GM04503 (cell line): ENCODE data around the gene PDE9A.

Experiments used
- DNase-seq: peaks from one replicate; pipeline ENCODE4 v3.0.0-alpha.2; 2012; ENCODE audit warnings: low read depth

The PDE9A gene

DNA sequence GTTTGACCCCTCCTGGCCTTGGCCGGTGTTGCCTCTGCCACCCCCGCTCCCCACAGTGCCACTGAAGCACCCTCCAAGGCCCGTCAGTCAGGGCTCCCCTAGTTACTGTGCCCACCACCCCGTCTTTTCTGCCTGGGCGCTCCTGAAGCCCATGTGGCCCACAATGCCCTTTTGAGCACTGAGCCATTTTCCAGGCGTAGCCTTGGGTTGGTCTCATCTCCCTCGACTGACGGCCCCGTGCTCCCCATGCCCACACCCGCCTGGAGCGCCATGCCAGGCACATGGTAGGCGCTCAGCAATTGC lies 118.0 kb downstream of the PDE9A start:
- DNase-seq: no peak

DNA sequence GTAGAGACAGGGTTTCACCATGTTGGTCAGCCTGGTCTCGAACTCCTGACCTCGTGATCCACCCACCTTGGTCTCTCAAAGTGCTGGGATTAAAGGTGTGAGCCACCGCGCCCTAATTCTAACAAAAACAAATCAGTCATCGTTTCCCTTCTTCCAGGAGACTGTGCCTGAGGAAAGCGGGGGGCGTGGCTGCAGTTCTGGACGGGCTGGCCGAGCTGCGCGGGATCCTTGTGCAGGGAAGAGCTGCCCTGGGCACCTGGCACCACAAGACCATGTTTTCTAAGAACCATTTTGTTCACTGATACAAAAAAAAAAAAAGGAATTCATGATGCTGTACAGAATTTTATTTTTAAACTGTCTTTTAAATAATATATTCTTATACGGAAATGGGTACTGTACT lies 121.7 kb downstream of the PDE9A start:
- no peak for DNase-seq

DNA sequence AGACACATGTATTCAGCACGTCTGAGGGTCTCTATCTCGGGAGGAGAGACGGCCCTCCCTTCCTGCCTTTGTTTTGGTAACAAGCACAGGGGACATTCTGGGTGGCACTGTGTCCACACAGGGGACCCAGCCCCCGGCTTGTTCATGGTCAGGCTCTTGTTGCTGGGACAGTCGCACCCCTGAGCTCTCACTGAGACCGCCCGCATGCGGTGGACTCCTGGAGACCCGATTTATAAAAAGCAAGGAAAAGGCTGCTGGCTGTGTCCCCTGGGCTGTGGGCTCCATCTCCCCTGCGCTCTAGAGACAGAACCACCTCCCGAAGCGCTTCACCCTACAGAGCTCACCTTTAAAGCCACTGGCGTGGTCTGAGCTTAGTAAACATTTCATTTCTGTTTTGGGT lies 122.5 kb downstream of the PDE9A start:
- DNase-seq: no peak

DNA sequence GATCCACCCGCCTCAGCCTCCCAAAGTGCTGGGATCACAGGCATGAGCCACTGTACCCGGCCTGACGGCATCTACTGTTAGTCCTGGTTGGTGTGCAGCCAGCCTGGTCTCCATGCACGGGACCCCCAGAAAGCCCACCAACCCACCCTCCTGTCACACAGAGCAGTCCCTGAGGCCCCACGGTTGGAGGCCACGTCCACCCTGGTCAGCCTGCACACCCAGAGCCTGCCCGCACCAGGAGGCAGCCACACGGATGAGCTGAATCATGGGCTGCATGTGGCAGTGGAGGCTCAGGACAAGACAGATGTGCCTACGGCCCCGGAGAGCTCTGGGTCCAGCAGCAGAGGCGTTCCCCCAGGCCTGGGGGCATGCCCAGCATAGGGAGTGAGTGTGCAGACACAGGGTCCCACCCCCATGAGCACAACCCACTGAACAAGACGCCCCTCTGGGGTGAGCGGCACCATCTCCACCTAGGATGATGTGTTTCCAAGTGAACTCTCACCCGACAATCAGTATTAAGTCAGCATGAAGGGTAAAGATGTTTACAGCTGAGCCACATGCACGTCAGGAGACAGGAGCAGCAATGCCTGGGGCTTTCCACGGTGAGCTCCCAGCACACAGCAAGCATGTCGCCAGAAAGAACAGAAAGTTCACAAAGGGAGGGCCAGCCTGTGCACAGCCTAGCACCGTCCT lies 123.8 kb downstream of the PDE9A start:
- no peak for DNase-seq

DNA sequence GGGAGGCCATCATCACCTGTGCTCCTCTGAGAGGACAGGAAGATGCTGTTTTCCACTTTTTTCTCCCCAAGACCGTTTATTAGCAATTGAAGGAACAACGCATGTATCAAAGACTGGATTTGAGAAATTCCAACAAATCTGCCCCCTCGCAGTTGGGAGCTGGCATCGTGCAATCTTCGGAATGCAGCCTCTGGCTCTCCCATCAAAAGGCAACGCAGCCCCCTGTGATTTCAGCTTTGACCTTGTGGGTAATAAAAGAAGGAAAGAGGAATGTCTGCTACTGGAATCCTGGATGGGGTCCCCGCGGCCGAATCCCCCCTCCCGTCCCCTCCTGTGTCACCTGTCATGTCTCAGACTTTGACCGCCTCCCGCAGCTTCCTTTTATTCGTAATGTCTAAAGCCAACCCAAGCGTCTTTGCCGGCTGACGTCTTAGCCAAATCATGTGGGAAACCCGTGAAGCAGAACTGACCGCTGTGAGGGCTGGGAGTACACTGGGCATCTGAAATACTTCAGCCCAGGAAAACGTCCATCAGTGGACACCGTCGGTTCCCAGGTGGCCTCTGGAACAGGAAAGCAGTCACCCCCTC lies 124.4 kb downstream of the PDE9A start:
- no peak for DNase-seq

DNA sequence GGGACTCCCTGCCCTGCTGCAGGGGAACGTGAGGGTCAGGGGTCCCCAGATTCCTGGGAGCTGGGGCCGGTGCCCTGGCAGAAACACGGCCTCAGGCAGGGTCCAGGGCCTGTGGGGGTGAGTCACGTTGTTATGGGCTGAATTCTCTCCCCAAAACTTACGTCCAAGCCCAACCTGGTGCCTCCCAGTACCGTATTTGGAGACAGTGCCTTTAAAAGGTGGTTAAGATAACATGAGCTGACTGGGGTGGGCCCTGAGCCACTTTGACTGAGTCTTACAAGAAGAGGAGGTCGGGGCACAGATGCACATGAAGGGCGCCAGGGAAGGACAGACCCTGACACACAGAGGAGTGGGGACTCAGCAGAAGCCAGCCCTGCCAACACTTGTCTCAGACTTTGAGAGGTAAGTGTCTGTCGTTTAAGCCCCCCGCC lies 126.0 kb downstream of the PDE9A start:
- no peak for DNase-seq

DNA sequence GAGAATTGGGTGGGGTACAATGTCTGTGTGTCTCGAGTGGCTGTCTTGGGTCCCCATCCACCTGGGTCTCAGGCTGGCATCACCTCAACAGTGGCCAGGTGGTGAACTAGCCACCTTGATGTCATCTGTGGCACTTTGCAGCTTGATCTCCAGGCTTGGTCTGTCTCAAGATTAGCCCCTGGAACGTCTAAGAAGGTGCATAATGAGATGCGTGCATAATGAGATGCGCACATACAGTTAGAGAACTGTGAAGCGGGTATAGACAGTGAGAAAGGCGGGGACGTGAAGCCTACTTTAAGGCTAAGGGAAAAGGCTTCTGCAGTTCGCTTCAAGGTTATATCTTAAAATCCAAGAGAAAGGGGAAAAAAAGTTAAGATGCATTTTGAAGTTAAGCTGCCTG lies 127.2 kb downstream of the PDE9A start:
- no peak for DNase-seq

DNA sequence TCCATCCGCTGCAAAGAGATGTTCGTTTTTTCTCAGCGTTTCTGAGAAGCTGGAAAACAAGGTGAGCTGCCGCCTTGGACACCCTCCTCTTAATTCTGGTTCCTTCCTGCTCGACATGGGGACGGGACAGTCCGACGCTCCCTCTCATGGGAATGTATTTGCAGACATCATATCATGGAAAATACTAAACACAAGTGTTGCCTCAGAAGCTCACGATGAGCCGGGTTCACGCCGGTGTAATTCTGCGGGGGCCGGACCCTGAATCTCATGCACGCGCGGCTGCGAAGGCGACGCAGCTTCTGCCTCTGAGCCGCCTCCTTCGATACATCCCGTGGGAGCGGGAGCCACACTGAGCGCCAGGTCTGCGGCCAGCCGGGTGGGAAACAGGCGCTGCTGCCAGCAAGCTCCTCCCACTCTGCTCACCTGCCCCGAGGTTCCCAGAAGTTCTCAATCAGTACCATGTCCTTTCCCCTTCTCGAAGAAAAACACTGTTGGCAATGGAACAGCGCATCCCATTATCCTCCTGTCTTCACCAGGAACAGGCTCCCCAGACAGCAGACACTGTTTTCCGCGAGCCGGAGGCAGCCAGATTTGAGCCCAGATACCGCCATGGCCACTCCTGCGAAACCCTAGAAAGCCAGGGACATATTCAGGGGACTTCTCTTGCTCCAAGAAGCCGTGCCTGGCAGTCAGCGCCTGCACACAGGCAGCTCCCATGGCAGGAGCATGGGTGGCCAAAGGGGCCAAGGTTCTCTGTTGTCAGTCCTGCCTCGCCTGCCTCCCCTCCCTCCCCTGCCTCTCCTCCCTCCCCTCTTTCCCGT lies 127.9 kb downstream of the PDE9A start:
- DNase-seq: no peak

DNA sequence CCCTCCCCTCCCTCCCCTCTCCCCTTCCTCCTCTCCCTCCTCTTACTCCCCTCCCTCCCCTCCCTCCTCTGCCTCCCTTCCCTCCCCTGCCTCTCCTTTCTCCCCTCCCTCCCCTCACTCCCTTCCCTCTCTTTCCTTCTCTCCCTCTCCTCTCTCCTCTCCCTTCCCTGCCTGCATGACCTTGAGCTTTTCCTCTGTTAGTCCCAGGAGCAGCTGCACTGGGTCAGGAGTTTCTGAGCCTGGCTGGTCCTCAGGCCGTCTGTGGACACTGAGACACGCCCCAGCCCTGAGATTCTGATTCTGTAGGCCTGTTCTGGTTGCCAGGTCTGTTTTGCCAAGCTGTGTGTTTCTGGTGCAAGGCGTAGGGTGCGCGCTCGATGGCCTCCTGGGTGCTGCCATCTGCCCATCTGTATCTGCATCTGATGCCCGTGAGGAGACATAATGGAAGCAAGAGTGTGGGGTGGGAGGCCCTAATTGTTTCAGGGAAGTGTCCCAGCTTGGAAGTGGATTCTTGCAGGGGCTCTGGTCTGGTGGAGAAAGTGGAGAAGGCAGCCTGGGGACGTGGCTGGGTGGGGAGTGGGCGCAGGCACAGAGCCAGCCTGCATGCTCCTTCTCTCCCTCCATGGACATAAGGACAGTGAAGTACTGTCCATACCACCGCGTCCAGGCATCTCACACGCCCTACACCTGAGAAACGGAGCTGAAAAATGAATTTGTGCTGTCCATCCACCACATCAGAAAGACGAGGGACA lies 128.7 kb downstream of the PDE9A start:
- no peak for DNase-seq

DNA sequence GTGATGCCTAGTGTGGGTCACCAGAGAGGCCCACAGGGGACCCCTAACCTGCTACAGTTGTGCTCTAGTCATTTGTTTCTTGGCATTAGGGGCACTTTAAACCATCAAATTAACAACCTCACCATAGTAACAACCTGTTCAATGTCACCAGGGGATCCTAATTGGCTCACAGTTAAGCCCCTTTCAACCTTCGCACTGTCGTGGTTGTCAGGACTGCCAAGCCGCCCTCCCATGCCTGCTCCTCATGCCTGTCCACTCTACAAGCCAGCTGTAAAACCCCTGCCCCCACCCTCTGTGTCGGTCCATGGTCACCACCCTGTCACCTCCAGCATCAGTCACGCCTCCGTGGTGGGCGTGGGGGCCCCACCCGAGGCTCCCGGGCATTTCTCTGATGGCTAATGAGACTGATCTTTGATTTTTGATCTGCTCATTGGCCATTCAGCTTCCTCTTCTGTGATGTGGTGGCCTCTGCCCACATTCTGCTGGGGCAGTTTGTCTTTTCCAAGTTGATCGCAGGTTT lies 129.4 kb downstream of the PDE9A start:
- no peak for DNase-seq

DNA sequence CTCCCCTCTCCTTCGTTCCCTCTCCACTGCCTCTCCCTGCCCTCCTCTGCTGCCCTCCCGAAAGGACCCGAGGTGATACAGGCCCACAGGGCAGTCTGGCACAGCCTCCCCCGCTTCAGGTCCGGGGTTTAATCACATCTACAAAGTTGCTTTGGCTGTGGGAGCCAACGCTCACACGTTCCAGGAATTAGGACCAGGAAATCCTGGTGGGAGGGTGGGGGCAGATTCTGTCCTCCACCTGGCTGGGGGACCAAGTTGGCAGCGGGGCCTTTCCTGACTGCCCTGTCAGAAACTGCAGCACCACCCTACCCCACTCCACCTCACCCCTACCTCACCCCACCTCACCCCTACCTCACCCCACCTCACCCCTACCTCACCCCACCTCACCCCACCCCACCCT lies 130.9 kb downstream of the PDE9A start:
- no peak for DNase-seq

DNA sequence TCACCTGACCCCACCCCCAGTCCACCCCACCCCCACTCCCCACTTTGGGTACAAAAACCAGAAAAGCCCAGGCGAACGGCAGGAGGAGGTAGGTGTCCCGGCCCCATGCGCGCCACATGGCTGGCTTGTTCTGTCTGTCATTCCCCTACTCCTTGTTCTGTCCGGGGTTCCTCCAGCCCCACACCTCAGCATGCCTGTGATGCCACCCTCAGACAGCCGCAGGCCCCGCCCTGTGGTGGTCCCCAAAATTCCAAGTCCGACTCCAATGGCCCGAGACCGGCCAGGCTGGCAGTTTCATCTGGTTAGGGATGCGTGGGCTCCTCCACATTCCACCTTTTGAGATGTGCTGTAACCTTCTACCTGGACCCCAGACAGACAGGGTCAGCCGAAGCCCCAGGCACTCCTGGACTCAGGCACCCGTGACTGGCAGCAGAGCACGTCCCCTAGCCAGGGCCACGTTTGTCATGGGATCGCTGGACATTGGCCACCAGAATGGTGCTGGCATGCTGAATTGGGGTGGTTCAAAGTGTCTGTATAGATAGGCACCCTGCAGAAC lies 131.6 kb downstream of the PDE9A start:
- DNase-seq: no peak

DNA sequence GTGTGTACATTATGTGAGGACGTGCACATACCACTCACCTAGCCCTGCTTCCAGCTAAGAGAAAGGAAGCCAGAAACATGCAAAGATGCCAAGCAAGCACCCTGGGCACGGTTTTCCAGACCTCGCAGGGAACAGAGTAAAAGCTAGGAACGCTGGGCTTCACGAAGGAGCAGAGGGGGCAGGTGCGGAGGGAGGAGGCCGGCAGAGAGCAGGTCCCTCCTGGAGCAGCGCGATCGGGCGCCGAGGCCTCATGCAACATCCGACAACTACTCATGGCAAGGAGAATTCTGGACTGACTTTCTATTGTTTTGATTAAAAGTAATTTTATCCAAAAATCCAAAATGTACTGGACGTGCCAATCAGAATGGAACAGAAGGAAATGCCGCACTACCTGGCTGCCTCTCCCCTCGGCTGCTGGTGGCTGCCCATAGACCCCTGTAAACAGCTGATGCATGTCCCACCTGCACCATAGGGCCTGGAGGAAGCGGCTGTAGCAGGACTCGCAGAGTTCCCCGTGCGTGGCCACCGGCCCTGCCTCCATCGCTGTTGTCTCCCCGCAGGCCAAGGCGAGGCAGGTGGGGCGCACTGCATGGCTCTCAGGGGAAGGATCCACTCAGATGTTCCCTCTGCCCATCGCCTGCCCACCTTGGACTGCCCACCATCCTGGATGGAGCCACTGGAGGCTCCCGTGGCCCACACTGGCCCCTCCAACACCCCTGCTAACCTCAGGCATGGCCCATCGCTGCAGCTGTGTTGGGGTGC lies 132.4 kb downstream of the PDE9A start:
- no peak for DNase-seq

DNA sequence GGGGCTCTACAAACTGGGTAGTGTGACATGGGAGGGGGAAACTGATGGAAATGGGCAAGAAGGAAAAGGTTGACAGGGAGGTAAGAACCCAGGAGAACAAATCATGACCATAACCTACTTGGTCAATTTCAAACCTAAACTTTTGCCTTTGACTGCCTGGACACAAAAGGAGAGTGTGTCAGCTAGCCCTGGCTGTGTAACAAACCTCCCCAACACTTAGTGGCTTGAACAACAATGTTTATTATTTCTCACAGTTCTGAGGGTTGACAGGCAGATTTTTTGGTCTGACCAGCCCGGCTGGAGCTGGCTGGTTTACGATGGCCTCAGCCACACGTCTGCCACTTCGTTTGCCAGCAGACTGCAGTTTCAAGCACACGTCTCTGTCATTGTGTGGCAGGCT lies 133.5 kb downstream of the PDE9A start:
- no peak for DNase-seq

DNA sequence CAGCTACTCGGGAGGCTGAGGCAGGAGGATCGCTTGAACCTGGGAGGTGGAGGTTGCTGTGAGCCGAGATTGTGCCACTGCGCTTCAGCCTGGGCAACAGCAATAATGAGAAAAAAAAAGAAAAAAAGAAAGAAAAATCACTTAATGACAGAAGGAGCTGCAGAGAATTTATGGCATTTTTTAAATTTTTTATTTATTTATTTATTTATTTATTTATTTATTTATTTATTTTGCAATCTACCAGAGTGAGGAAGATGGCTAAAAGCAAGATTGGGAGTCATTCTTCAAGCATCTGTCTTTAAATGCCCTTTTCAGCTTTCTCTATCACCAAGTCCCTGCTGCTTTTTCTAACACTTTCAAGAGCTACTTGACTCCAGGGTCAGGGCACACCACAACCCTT lies 134.2 kb downstream of the PDE9A start:
- DNase-seq: no peak

DNA sequence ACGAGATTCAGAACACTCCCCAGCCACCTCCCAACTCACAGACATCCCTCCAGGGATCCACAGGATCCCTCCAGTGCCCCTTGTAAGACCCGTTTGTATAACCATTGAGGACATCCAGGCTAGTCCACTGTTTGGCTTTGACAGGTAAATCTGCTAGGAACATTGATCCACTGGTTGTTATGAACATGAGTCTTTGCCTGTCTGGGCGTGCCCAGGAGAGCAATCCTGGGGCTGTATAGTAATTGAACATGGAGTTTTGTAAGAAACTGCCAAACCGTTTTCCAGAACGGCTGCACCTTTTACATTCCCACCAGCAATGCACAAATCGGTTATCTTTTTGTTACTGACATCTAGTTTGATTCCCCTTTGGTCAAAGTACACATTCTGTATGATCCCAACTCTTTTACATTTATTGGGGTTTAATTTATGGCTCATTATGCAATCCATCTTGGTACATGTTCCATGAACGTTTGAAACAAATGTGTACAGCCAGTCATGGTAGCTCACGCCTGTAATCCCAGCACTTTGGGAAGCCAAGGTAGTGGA lies 137.2 kb downstream of the PDE9A start:
- no peak for DNase-seq

DNA sequence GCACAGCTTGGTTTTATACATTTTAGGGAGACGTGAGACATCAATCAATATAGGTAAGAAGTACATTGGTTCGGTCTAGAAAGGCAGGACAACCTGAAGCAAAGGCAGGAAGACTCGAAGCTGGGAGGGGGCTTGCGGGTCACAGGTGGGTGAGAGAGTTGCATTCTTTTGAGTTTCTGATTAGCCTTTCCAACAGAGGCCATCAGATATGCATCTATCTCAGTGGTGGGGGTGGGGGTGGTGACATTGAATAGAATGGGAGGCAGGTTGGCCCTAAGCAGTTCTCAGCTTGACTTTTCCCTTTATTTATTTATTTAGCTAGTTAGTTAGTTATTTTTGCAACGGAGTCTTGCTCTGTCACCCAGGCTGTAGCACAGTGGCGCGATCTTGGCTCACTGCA lies 140.4 kb downstream of the PDE9A start:
- no peak for DNase-seq

DNA sequence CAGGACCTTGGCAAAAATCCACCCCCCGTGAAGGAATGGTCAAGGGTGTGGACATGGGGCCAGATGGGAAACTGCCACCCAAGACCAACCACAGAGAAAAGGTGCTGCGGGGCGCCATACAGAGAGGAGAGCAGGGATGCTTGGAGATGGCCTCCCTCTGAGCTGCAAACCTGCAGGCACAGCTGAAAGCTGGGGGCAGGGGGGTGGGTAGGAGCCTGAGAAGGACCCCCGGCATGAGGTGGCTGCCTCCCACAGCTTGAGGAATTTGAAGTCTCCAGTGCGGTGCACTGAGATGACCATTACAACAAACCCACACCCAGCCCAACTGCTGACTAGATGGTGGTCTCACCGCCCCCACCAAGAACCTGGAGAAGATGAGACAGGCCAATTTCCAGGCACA lies 141.1 kb downstream of the PDE9A start:
- DNase-seq: no peak

DNA sequence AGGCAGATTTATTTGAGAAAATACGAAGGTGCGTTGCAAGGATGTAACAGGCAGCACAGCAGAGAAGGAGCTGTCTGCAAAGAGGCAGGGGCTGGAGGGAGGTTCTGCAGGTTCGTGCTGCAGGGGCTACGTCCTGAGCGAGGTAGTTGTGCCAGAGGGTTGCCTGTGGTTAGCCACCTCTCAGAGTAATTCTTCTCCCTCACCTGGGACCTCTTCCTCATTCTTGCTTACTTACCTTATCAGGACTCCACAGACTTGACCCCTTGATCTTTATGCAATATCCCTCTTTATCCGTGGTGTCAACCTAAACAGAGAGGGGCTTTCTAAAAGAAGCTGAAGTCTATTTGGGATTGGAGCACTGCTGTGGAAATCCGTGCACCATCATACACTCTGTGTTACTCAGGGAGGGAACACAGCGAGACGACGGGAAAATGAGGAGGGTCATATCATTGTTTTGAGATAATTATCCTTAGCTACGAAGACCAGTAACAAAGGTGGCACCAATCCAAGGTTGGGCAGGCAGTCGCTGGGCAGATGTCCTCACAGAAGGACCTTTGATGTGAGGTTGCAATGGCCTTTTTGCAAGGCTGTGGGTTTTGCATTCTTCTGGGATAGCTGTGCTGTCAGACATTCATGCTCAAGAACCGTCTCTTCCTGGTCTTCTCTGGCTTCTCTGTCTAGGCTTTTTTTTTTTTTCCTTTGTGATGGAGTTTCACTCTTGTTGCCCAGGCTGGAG lies 143.1 kb downstream of the PDE9A start:
- DNase-seq: no peak

DNA sequence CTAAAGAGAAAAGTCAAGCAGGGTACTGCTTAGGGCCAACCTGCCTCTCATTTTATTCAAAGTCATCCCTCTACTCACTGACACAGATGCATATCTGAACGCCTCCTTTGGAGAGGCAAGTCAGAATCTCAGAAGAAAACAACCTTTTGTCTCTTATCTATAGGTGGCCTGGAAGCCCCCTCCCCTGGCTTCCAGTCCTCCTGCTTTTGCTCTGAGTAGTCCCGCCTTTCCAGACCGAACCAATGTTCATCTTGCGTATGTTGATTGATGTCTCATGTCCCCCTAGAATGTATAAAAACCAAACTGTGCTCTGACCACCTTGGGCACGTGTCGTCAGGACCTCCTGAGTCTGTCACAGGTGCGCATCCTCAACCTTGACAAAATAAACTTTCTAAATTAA lies 144.1 kb downstream of the PDE9A start:
- DNase-seq: no peak

DNA sequence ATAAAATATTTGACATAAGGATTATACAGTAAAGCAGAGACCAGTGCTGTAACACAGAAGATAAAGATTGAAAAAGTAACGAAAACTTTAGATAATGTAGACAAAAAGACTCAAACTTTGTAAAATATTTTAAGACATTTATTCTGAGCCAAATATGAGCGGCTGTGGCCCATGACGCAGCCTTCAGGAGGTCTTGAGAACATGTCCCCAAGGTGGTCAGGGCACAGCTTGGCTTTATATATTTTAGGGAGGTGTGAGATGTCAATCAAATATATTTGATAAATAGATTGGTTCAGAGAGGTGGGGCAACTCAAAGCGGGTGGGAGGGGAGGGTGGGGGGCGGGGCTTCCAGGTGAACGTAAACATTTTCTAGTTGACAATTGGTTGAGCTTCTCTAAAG lies 144.7 kb downstream of the PDE9A start:
- DNase-seq: no peak
